Fibroblast of the aortic adventitia (primary cell): ENCODE results near the gene CLN6. TPM values are rescaled to one million over a fixed set of nuclear protein-coding genes. Genes with fewer than 3 reads are reported as not detected.

ENCODE experiments used
- DNase-seq: peaks from one replicate; pipeline ENCODE4 v3.0.0-alpha.2; 2010; ENCODE audit warnings: low read depth
- H3K4me3 ChIP-seq: 2 replicates; pipeline ENCODE4 v1.5.1; 2011; ENCODE audit warnings: low read depth, mild to moderate bottlenecking, control low read depth, low read length, moderate library complexity
- CTCF ChIP-seq: IDR thresholded peaks from 2 replicates; pipeline ENCODE4 v1.5.1; 2011; ENCODE audit warnings: mild to moderate bottlenecking, low read length, control low read depth, inconsistent platforms; ENCODE audit not compliant: insufficient read depth
- total RNA-seq: library from RNA; depleted of rRNA; stranded (reverse); fragments of >200 nt; gene quantifications from 2 replicates; pipeline ENCODE4 v1.2.3, GENCODE V29; 2012; ENCODE audit warnings: low replicate concordance

Gene CLN6
- total RNA-seq, 1 donor, result 25.9 TPM

- no peak overlapping the region for H3K4me3 ChIP-seq
- TF ChIP-seq CTCF, result no peak
- DNase-seq, result no peak
These were observed 19.1 kb downstream of the CLN6 start for GRCh38 chr15:68210409-68210756.

GRCh38 chr15:68209735-68210408 is 19.7 kb downstream of the CLN6 start:
- no peak overlapping the region for H3K4me3 ChIP-seq
- DNase-seq, result no peak
- no peak for TF ChIP-seq CTCF

GRCh38 chr15:68209272-68209671 is 20.3 kb downstream of the CLN6 start:
- no peak overlapping the region for H3K4me3 ChIP-seq
- no peak for TF ChIP-seq CTCF
- DNase-seq, result no peak

- no peak for TF ChIP-seq CTCF
These were observed 20.8 kb downstream of the CLN6 start for GRCh38 chr15:68208636-68209240.

GRCh38 chr15:68208136-68208535 is 21.4 kb downstream of the CLN6 start:
- TF ChIP-seq CTCF, result no peak
- H3K4me3 ChIP-seq, result no peak overlapping the region
- DNase-seq, result no peak

More at GRCh38 chr15:68208636-68209240, 20.8 kb downstream of the CLN6 start:
- no peak for DNase-seq
- no peak overlapping the region for H3K4me3 ChIP-seq

GRCh38 chr15:68207176-68207935 is 22.2 kb downstream of the CLN6 start:
- no peak for TF ChIP-seq CTCF
- DNase-seq, result no peak
- H3K4me3 ChIP-seq, result no peak overlapping the region
